ENCODE results near the gene KLHL30. TPM values are rescaled to one million over a fixed set of nuclear protein-coding genes. Genes with fewer than 3 reads are reported as not detected.
A peak's percentile ranks its signal among the peaks of the same experiment; 100 is the strongest.

Gene KLHL30
- total RNA-seq, 1 donor from 2014 or later = 22.0 TPM

DNA sequence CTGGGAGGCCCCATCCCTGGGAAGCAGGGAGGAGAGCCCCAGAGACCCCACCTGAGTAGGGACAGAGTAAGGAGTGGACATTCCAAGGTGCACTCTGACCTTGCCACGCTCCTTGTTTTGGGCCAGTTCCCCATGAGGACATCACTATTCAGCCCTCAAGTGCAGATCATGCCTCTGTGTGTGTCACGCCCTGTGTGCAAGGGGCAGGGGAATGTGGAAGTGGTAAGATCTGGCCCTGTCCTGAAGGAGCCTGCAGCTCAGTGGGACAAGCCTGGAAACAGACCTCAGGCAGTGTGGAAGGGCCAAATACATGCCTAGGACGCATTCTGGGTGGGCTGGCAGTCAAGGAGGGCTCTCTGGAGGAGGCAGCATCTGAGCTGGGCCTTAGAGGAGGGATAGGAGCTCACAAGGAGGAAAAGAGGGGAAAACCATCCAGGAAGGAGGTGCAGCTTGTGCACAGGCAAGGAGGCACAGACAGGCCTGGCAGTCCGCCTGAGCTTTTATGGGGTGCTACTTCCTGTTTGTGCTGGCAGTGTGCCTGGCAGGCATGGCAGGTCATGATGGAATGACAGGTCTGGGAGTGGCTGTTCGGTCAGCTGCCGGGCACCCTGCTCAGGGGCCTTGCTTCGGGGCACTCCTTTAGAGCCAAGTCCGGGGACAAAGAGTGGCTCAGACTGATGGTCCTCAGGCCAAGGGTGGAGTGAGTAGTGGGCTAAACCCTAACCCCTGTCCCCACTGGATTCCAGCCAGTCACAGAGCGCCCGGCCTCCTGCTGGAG, 3.3 kb downstream of the KLHL30 start:
- DNase-seq = peak; percentile 61
- no peak for ATAC-seq
- intact Hi-C loops (cut with micrococcal nuclease) = no loop called here

DNA sequence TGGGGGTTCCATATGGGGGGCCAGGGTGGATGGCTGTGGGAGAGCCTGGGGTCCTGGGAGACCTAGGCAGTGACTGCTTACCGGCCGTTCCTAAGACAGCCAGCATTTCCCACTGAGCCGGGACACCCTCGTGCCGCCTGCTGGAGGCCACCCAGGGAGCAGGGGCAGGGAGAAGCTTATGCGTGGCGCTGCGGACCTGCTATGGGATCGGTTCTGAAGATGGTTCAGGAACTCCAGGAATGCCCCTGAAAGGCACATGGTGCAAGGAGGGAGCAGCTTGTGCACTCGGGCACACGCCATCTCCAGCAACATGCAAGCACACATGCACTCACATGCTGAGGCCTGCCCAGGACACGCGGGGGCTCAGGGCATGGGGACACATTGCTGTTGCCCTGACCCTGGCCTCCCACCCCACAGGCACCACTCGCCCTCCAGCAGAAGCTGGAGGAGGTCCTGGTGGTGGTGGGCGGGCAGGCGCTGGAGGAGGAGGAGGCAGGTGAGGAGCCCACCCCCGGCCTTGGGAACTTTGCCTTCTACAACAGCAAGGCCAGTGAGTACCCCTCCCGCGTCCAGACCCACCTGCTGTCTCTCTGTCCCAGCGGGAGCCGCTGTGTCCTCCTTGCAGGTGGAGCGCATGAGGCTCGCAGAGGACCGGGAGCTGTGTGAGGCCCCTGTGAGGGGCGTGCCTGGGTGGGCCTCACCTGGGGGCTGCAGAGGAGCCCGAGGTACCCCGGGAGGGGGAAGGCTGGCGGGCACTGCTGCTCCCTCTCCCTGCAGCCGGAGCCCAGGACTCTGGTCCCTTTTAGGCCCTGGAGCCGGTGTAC, 4.1 kb downstream of the KLHL30 start:
- DNase-seq = no peak
- intact Hi-C loops (cut with micrococcal nuclease) = no loop called here
- no peak for ATAC-seq

DNA sequence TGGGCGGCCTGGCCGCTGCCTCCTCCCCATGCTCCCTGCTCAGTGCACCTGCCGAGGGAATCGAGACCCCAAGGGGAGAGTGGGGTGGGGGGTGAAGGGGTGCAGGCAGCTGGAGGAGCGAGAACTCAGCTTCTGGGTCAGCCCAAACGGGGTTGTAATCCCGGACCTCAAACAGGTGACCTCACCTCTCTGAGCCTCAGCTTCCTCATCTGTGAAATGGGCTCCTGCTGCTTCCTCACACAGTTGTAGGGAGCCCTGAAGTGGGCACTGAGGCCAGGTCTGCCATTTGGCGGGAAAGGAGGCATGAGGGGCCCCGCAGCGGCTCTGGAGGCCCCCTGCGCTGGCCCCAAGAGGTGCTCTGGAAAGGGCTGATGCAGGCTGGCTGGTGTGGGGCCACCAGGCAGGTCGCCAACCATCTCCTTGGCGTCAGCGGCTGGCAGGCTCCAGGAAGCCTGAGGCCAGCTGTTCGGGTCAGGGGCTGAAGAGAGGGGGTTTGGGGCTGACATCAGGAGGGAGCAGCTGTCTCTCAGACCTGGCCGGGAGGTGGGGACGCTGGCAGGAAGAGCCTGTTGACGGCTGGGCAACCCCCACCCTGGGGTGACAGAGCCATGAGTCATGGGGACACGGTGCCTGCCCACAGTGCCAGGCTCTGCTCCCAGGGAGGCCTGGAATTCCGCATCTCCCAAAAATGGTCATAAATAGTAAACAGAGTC, 4.9 kb downstream of the KLHL30 start:
- ATAC-seq = peak; percentile 63
- intact Hi-C loops (cut with micrococcal nuclease) = no loop called here
- DNase-seq = peak; percentile 70

DNA sequence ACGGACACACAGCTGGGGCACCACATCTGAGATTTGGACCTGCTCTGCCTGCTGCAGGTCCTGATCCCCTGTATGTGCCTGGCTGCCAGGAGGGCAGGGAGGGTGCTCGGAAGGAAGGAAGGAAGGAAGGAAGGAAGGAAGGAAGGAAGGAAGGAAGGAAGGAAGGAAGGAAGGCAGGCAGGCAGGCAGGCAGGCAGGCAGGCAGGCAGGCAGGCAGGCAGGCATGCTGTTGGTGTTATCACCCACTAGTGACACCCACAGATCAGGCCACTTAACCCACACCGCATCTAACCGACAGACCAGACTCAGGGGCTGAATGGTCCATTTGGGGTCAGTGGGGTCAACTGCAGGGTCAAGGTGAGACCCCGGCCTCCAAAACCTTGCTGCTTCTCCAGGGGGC, 5.8 kb downstream of the KLHL30 start:
- ATAC-seq = no peak
- intact Hi-C loops (cut with micrococcal nuclease) = no loop called here

DNA sequence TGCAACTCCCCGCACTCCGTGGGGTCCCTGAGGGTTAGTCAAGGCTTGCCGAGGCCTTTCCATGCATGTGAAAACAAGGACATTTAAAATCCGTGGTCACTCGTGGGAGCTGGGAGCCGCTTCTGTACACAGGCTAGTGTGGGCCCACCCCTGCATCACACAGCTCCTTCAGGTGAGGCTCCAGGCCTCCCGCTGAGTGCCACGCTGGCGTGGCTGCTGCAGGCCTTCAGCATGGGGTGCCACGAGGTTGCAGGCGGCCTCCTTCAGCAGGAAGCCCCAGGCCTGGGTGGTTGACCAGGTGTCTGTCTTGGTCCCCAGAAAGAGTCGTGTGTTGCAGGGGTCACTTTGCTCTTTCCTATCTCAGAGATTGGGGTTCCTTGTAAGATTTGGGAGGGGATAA, 6.6 kb downstream of the KLHL30 start:
- intact Hi-C loops (cut with micrococcal nuclease) = no loop called here
- DNase-seq (no peak), ATAC-seq (no peak)

More for the DNA sequence above, 5.8 kb downstream of the KLHL30 start:
- DNase-seq = no peak

DNA sequence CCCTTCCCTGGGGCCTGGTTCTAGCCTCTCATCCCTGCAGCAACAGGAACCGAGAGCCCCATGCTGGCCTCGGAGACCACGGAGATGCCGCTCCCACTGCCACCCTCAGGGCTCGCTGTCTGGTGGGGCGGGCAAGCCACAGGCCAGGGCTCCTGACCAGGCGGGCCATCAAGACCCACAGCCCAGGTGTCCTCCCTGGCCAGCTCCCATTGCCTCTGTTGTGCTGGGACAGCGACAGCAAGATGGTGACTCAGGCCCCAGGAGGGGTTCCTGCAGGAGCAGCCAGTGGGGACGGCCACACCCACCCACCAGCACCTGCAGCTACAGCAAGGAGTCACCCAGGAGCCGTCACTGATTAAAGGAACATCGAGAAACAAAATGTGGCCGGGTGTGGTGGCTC, 7.4 kb downstream of the KLHL30 start:
- DNase-seq (no peak), ATAC-seq (no peak)
- intact Hi-C loops (cut with micrococcal nuclease) = no loop called here

DNA sequence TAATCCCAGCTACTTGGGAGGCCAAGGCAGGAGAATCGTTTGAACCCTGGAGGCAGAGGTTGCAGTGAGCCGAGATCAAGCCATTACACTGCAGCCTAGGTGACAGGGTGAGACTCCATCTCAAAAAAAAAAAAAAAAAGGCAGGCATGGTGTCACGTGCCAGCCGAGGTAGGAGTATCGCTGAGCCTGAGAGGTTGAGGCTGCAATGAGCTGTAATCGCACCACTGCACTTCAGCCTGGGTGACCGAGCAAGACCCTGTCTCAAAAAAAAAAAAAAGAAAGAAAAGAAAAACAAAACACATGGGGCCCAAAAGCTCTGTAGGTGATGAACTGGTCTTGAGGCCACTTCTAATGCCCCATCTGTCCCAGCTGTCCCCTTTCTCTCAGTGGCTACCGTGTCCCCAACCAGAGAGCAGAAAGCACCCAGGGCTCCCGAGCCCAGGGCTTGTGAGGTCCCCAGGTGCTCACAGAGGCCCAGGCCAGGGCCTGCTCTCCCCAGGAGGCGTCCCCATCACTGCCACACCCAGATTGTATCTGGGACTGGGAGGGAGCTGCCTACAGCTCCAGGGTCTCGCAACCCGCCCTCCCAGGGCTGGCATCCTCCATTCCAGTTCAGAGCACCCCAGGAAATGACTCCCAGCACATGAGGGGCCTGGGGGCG, 8.5 kb downstream of the KLHL30 start:
- ATAC-seq (no peak), DNase-seq (no peak)
- intact Hi-C loops (cut with micrococcal nuclease) = no loop called here

DNA sequence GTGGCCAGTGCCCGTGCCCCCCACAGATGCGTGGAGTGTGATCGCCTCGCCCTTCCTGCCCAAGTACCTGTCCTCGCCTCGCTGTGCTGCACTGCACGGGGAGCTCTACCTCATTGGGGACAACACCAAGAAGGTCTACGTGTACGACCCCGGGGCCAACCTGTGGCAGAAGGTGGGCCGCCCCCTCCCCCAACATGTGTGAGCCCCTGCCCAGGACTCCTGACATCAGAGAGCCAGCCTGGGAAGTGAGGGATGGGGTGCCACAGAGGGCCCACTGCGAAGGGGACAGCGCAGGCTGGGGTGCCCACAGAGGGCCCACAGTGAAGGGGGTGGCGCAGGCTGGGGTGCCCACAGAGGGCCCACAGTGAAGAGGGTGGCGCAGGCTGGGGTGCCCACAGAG, 10.5 kb downstream of the KLHL30 start:
- intact Hi-C loops (cut with micrococcal nuclease) = no loop called here

DNA sequence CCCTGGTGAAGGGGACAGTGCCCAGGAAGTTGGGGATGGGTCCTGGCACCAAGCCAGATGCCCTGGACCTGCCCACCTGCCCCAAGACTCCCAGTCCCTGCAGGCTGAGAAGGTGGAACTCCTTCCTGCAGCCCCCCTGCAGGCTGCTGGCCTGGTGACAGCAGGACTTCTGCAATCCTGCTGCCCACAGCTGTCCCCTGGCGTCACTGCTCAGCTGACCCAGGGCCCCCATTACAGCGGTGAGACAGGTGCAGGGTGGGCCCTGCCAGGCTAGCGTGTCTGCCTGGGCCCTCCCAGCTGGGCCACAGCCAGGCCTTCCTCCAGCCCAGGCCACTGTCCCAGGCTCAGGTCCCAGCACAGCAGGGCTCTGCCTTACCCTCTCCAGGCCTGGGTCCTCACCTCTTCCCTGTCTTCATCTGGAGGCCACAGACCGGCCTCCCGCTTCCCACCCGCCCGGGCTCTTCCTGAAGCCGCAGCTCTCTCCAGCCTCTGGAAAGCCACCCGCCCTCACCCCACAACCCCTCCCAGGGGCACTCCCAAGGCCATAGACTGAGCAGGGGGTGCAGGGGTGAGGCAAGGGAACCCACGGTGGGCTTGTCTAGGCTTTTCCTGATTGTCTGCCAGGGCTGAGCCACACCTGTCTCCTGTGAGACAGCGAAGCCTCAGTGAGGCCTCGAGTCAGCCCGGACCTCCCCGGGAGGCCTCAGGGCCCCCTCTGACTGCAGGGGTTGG, 11.5 kb downstream of the KLHL30 start:
- ATAC-seq (no peak), DNase-seq (no peak)
- intact Hi-C loops (cut with micrococcal nuclease) = no loop called here

More for the DNA sequence above, 10.5 kb downstream of the KLHL30 start:
- DNase-seq = no peak
- ATAC-seq = no peak

DNA sequence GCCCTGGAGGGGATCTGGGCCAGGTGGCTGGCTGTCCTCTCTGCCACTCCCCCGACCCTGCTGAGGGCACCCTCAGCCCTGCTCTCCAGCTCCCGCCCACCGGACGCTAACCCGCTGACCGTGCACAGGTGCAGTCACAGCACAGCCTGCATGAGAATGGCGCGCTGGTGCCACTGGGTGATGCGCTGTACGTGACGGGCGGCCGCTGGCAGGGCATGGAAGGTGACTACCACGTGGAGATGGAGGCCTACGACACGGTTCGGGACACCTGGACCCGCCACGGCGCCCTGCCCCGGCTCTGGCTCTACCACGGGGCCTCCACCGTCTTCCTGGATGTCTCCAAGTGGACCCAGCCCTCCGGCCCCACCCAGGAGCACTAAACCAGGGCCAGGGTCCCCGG, 12.2 kb downstream of the KLHL30 start:
- ATAC-seq (no peak), DNase-seq (no peak)
- intact Hi-C loops (cut with micrococcal nuclease) = no loop called here

DNA sequence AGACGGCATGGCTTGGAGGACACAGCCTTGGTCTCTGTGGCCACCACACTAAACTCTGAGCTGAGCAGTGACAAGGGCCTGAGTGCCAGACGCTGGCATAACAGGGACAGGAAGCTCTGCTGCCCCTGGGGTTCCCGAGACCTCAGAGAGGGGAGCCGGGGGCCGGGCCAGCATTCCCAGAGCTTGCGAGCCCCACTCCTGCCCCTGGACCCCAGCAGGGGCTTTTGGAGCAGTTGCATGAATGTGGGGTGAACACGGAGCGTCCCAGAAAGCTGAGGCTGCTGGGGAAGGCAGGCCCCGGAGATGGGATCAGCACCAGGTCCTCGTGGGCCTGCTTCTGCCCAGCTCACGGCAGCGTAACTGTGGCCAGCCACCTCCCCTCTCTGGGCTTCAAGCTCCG, 12.7 kb downstream of the KLHL30 start:
- no peak for ATAC-seq
- intact Hi-C loops (cut with micrococcal nuclease) = no loop called here
- no peak for DNase-seq

DNA sequence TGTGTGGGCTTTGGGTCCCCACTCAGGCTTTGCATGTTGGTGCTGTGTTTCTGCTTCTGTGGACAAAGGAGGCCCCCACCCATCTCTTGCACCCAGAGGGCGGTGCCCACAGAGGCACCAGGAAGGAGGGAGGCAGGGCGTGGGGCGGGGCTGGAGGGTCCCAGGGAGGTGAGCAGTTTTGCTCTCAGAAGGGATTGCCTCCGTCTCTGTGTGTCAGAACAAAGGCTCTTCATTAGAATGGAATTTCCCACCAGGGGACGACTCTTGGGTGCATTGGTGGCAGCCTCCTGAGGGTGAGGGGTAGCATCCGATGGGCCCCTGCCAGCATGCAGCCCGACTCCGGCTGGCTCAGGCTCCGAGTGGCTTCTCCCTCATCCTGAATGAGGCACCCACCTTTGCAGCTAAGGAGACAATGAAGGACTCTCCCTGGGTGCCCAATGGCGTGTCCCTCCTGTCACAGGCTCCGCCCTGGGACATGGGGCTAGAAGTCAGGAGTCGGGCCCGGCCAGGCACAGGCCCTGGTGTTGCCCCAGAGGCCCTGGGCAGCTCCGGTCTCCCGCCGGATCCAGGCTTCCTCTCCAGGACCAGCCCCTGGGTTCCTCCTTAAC, 13.3 kb downstream of the KLHL30 start:
- ATAC-seq (no peak), DNase-seq (no peak)
- intact Hi-C loops (cut with micrococcal nuclease) = no loop called here

DNA sequence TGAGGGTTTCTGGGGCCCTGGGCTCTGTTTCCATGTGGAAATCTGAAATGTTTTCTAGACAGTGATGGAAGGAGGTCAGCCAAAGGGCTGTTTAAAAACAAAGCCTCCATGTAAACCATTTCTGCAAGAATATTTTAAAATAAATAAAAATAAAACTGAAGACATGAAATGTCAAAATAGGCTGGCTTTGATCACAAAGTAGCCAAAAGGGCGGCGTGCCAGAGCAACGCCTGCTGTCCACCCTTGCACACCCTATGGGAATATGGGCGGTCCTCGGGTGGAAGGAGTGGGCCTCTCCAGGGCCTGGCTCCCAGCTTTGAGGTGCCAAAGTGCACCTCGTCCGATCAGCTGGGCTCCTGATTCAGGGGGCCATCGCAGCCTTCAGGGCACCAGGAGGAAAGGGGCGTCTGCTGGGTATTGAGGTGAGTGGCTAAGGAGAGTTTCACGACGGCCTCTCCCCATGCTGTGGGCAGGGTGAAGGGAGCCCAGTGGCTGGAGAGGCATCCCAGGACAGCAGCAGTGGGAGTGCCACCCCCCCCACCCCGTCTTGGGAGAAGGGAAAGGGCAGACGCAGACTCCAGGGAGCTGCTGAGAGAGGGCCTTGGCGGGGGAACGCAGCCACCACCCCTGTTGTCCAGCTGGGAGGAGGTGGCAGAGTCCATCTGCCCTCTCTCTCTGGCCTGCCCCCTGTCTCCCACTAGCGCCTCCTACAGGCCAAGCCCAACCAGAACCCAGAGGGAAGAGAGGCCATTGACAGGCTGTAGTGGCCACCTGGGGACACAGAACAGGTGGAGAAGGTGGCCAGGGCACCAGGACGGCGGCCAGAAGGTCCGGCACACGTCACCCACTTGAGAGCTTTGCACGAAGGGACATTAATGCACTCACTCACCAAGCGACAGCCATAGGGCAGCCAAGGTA, 14.6 kb downstream of the KLHL30 start:
- intact Hi-C loops (cut with micrococcal nuclease) = no loop called here
- ATAC-seq = no peak
- no peak for DNase-seq

DNA sequence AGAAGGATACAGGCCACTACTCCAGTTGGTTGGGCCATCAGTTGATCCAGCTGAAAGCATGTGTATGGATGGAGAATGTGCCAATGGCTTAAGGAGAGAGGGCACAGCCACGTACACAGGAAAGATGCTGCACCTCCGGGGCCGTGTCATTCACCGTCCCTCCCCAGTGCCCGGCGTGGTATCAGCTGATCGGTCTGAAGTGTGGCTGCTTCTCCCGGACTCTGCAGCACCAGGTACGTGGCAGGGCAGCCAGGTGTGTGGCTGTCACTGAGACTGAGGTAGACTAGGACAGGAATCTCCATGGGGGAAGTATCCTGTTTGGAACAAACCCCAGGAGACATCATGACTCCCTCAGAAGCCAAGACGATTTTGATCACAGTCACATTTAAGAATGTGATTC, 16.1 kb downstream of the KLHL30 start:
- ATAC-seq = no peak
- DNase-seq = no peak
- intact Hi-C loops (cut with micrococcal nuclease) = no loop called here

DNA sequence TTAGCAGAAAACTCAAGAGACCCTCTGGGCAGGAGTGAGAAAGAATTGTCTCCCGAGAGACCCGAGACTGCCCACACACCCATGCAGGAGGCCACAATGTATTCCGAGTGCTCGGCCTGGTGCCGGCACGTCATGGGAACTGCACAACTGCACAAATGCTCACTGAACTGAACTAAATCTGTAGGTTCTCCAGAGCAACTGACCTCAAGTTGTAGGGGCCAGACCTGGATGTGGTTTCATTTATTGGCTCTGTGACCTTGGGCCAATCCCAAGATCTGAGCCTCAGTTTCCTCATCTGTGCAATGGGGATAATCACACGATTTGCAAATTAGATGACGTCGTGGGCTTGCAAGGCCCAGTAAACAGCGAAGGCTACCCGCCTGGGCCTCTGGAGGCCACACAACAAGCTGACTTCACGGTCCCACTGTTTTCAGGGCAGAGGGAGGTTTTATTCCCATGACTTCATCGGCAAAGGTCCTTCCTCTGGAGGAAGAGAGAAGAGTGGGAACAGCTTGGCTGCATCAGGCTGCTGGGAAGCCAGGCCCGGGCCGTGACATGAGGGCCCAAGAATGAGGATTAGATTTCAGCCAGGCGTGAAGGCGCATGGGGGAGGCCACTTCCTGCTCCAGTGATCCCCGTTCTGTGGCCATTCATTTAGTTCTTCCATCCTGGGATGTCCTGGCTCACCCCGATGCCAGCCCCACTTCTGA, 16.7 kb downstream of the KLHL30 start:
- ATAC-seq (peak; percentile 38), DNase-seq (peak; percentile 60)
- intact Hi-C loops (cut with micrococcal nuclease) = no loop called here

DNA sequence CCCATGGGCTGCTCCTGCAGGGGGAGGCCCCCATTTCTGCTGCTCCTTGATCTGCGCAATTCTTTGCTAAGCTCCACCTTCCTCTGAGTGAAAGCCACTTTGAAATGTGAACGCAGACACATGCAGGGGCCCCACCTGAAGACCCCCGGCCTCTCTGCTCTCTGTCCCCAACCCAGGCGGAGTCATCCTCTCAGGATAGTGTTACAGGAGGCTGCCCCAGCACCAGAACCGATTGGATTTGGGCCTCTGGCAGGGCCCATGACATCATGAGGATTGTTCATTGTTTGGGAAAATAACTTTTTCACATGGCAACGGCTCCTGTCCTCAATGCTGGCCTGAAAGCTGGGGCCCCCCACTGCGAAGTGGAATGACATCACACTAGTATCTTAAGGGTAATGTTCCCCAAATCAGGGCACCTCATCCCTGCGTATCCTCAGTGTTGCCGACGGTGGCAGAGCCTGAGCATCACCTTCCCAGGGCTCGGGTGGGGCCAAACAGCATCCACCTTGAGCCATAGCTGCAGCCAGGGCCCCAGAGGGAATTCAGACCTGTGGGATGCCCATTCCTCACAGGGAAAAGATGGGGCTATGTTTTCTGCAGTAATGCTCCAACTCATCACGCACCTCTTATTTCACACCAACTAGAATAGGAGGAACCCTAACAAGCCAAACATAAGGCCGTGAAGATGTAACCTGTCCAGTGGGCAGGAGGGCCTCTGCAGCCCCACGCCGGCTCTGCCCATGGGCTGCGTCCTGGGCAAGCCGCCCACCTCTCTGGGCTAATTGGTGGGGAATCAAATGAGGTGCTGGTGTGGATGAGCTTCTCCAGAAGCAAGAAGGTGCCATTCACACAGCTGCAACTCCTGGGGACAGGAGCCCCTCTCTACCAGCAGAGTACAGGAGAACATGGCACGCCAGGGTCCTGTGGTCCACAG, 17.6 kb downstream of the KLHL30 start:
- intact Hi-C loops (cut with micrococcal nuclease) = no loop called here
- peak; percentile 13 for DNase-seq
- ATAC-seq = no peak

All from left ventricle myocardium superior (tissue), 1 donor.